Esophagus muscularis mucosa (tissue), 4 donors: ENCODE results near the gene LTBP1. TPM values are rescaled to one million over a fixed set of nuclear protein-coding genes. Genes with fewer than 3 reads are reported as not detected.

Experiments used
- DNase-seq: peaks from one replicate; pipeline ENCODE4 v3.0.0-alpha.2; 2017; ENCODE audit errors: extremely low spot score
- H3K27ac ChIP-seq, 4 donors: fragments of 200-600 bp; sonication (generic); replicated peaks in 1 of 4; 1 replicate in 3 of 4; 2 replicates in 1 of 4; pipeline ENCODE4 v1.5.1; 2016 to 2019; ENCODE audit warnings: mild to moderate bottlenecking in 1 of 4
- H3K27me3 ChIP-seq, 4 donors: fragments of 200-600 bp; sonication (generic); one replicate each; pipeline versions ENCODE4 v1.5.1 to v1.6.0; 2016 to 2019
- H3K36me3 ChIP-seq, 4 donors: fragments of 200-600 bp; sonication (generic); one replicate each; pipeline ENCODE4 v1.5.1; 2016 to 2019
- H3K4me1 ChIP-seq, 4 donors: fragments of 200-600 bp; sonication (generic); one replicate each; pipeline ENCODE4 v1.5.1; 2016 to 2019
- H3K4me3 ChIP-seq, 4 donors: fragments of 200-600 bp; sonication (generic); 1 replicate in 2 of 4; 2 replicates in 2 of 4; pipeline ENCODE4 v1.5.1; 2016 to 2019; ENCODE audit warnings: mild to moderate bottlenecking in 4 of 4, moderate library complexity in 1 of 4
- H3K9me3 ChIP-seq, 4 donors: fragments of 200-600 bp; sonication (generic); 1 replicate in 3 of 4; 2 replicates in 1 of 4; pipeline ENCODE4 v1.5.1; 2016 to 2019
- EP300 ChIP-seq: sonication (generic); formaldehyde crosslinking; IDR thresholded peaks from one replicate; pipeline ENCODE4 v1.6.1; 2017; ENCODE audit warnings: antibody characterized with exemption
- POLR2A ChIP-seq: fragments of 450-650 bp; IDR thresholded peaks from one replicate; pipeline ENCODE4 v1.6.1; 2017; ENCODE audit warnings: antibody characterized with exemption, moderate library complexity, mild to moderate bottlenecking, low read depth
- POLR2AphosphoS5 ChIP-seq, 2 donors: sonication (generic); formaldehyde crosslinking; IDR thresholded peaks; one replicate each; pipeline ENCODE4 v1.6.1; 2017; ENCODE audit warnings: antibody characterized with exemption in 2 of 2
- WGBS: methylation state at CpG from one replicate; pipeline ENCODE4 v1.1.5; 2018; 5-methylcytosine and 5-hydroxymethylcytosine counted together
- intact Hi-C: fragments of 100-400 bp; cut with DNase I; formaldehyde crosslinking; loops from one replicate; pipeline ENCODE4 v1.15.1; 2023
- total RNA-seq, 4 donors: library from RNA; depleted of rRNA; stranded (reverse); fragments of >200 nt; gene quantifications; one replicate each; pipeline versions ENCODE4 v1.1.0 to v1.2.1, GENCODE V29; 2016
- TF ChIP-seq, protein P1 (sequence below), 3 experiments: fragments of 200-600 bp in 2 of 3; fragments of 450-650 bp in 1 of 3; sonication (generic) in 2 of 3; IDR thresholded peaks; one replicate each; pipeline ENCODE4 v1.5.1; 2017 to 2019; ENCODE audit warnings: antibody characterized with exemption in 3 of 3, mild to moderate bottlenecking in 2 of 3, moderate library complexity in 1 of 3

LTBP1 gene
- total RNA-seq, 4 donors from 2014 or later = 254 to 465 (median 368) TPM

DNA sequence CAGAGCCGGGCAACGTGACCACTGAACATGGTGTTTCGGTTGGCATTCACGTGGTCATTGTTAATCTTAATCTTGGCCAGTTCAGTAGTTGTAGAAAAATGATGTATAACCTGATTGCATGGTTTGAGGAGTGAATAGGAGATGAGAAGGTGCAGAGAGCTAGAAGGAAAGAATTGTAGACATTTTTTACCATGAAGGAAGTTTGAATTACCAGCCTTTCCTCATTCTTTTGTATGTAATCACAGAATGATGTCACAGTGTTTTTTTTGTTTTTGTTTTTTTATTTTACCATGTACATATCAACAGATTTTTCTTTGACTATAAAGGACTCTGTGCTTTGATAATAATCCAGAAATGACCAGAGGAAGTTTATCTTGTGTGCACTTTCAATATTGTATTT is 126.3 kb downstream of the LTBP1 start:
- intact Hi-C loops = loop anchor here (5.0 kb wide), 1 partner anchor 54 kb away; no protein-coding TSS in a partner anchor
- Histone ChIP-seq H3K4me3 (no peak overlapping the region), H3K36me3 (no peaks in the 10 kb centered on the region), H3K27ac (no peak overlapping the region), H3K27me3 (no peaks in the 10 kb centered on the region), H3K4me1 (peaks cover 17 to 34% (median 18%) of the 10 kb centered on the region in 4 donors), H3K9me3 (no peaks in the 10 kb centered on the region)
- 99% methylated on average over 4 of the region's 4 CpGs for WGBS
- no peak for DNase-seq
- no peak for TF ChIP-seq EP300

DNA sequence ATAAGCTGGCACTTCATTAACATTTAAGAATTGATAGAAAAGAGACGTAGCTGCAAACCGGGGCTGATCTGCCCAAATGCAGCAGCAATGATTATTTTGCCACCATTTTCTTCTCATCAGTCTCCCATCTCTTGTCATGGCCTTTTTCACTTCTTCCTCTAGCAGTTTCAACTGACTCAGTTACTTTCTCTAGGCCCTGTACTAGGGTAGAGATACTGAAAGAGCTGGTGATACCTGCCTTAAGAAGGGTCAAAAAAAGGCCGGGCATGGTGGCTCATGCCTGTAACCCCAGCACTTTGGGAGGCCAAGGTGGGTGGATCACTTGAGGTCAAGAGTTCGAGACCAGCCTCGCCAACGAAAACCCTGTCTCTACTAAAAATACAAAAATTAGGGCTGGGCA is 127.4 kb downstream of the LTBP1 start:
- H3K4me3 ChIP-seq = no peak overlapping the region
- no peak for DNase-seq
- H3K27me3 ChIP-seq = no peaks in the 10 kb centered on the region
- H3K27ac ChIP-seq = no peak overlapping the region
- no peaks in the 10 kb centered on the region for H3K36me3 ChIP-seq
- intact Hi-C loops = loop anchor here (5.0 kb wide), 1 partner anchor 53 kb away; no protein-coding TSS in a partner anchor
- no peaks in the 10 kb centered on the region for H3K9me3 ChIP-seq
- no peak for TF ChIP-seq EP300
- TF ChIP-seq, protein P1, sequence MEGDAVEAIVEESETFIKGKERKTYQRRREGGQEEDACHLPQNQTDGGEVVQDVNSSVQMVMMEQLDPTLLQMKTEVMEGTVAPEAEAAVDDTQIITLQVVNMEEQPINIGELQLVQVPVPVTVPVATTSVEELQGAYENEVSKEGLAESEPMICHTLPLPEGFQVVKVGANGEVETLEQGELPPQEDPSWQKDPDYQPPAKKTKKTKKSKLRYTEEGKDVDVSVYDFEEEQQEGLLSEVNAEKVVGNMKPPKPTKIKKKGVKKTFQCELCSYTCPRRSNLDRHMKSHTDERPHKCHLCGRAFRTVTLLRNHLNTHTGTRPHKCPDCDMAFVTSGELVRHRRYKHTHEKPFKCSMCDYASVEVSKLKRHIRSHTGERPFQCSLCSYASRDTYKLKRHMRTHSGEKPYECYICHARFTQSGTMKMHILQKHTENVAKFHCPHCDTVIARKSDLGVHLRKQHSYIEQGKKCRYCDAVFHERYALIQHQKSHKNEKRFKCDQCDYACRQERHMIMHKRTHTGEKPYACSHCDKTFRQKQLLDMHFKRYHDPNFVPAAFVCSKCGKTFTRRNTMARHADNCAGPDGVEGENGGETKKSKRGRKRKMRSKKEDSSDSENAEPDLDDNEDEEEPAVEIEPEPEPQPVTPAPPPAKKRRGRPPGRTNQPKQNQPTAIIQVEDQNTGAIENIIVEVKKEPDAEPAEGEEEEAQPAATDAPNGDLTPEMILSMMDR (IDR thresholded peaks at IDR 0.05) = no peak
- TF ChIP-seq POLR2A = no peak
- no peak for TF ChIP-seq POLR2AphosphoS5 (IDR thresholded peaks at IDR 0.05)
- WGBS = 96% methylated on average over 6 of the region's 6 CpGs
- peaks cover 13 to 29% (median 16%) of the 10 kb centered on the region in 4 donors for H3K4me1 ChIP-seq

- DNase-seq = no peak
Observed at GRCh38 chr2:33077311-33077710, 130.6 kb downstream of the LTBP1 start.

GRCh38 chr2:33077844-33078243 is 131.1 kb downstream of the LTBP1 start:
- Histone ChIP-seq H3K9me3 (no peaks in the 10 kb centered on the region), H3K27me3 (no peaks in the 10 kb centered on the region), H3K4me3 (no peak overlapping the region), H3K4me1 (peaks cover 0 to 9% (median 1%) of the 10 kb centered on the region in 4 donors), H3K36me3 (no peaks in the 10 kb centered on the region), H3K27ac (no peak overlapping the region)
- intact Hi-C loops = no loop called here
- TF ChIP-seq POLR2AphosphoS5 (IDR thresholded peaks at IDR 0.05) (no peak), EP300 (no peak), POLR2A (no peak)
- TF ChIP-seq, protein P1 (IDR thresholded peaks at IDR 0.05) = no peak
- DNase-seq = no peak
- 78% methylated on average over 4 of the region's 4 CpGs for WGBS

More at GRCh38 chr2:33077311-33077710, 130.6 kb downstream of the LTBP1 start:
- H3K4me3 ChIP-seq = no peak overlapping the region
- H3K9me3 ChIP-seq = no peaks in the 10 kb centered on the region
- WGBS = 72% methylated on average over 8 of the region's 8 CpGs
- intact Hi-C loops = no loop called here
- TF ChIP-seq EP300 (no peak), POLR2A (no peak), POLR2AphosphoS5 (IDR thresholded peaks at IDR 0.05) (no peak)
- TF ChIP-seq, protein P1 (IDR thresholded peaks at IDR 0.05) = no peak
- H3K4me1 ChIP-seq = peaks cover 0 to 6% (median 0%) of the 10 kb centered on the region in 4 donors
- no peaks in the 10 kb centered on the region for H3K27me3 ChIP-seq
- H3K27ac ChIP-seq = no peak overlapping the region
- H3K36me3 ChIP-seq = no peaks in the 10 kb centered on the region

DNA sequence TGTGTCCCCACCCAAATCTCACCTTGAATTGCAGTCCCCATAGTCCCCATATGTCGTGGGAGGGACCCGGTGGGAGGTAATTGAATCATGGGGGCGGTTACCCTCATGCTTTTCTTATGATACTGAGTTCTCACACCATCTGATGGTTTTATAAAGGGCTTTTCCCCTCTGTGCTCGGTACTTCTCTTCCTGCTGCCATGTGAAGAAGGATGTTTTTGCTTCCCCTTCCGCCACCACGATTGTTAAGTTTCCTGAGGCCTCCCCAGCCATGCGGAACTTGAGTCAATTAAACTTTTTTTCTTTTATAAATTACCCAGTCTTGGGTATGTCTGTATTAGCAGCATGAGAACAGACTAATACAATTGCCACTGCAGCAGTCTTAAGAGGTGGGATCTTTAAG is 134.9 kb downstream of the LTBP1 start:
- H3K27me3 ChIP-seq = no peaks in the 10 kb centered on the region
- no peaks in the 10 kb centered on the region for H3K36me3 ChIP-seq
- peaks cover 13 to 45% (median 32%) of the 10 kb centered on the region in 4 donors for H3K4me1 ChIP-seq
- H3K4me3 ChIP-seq = no peak overlapping the region
- H3K27ac ChIP-seq = no peak overlapping the region
- 77% methylated on average over 7 of the region's 7 CpGs for WGBS
- no peak for TF ChIP-seq EP300
- no peak for TF ChIP-seq POLR2AphosphoS5 (IDR thresholded peaks at IDR 0.05)
- no peak for TF ChIP-seq POLR2A
- TF ChIP-seq, protein P1 (IDR thresholded peaks at IDR 0.05) = no peak
- no peaks in the 10 kb centered on the region for H3K9me3 ChIP-seq
- DNase-seq = no peak
- intact Hi-C loops = no loop called here
